HG03439 (cell line): ENCODE measurements around the gene ERCC1.

ENCODE experiments used
- ATAC-seq: cut with Tn5 transposase; IDR thresholded peaks from one replicate; pipeline ENCODE4 v1.9.1; 2021; ENCODE audit warnings: mild to moderate bottlenecking, moderate library complexity; ENCODE audit not compliant: unreplicated experiment

Gene ERCC1

DNA sequence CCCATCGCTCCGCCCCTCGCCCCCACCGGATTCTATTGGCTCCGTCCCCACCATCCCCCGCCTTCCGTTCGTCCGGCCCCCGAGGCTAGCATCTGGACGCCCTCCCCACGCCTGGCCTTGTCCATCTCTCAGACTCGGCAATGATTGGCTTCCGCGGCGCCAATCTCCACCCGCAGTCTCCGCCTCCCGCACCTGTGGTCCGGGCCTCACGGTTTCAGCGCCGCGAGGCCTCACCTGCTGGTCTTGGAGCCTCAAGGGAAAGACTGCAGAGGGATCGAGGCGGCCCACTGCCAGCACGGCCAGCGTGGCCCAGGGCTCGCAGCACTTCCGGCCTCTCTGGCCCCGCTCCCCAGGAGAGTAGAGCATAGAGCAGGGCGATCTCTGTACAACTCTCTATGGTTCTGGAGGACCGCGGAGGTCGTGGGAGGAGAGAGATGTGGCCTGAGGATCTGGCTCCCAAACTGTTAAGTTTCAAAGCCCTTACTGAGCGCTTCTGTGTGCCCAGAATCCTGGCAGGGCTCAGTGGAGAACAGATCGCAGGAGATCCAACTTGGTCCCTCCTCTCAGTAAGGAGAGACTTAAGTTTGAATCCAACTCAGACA is at the start of gene ERCC1:
ERCC1 (minus strand) TSS at position 329 of the 602 bp plus-strand sequence. CDS start 543 bp downstream, outside the sequence.
- peak; percentile 62 for ATAC-seq

DNA sequence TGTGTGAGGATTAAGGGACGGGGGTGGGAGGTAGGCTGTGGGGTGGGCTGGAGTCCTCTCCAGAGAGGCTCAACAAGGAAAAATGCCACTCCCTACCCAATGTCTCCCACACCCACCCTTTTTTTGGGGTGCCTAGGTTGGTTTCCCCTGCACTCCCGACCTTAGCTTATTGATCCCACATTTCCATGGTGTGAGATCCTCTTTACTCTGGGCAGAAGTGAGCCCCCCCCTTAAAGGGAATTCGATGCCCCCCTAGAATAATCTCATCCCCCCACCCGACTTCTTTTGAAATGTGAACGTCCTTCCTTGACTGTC is 49.6 kb upstream of the ERCC1 start:
- no peak for ATAC-seq

DNA sequence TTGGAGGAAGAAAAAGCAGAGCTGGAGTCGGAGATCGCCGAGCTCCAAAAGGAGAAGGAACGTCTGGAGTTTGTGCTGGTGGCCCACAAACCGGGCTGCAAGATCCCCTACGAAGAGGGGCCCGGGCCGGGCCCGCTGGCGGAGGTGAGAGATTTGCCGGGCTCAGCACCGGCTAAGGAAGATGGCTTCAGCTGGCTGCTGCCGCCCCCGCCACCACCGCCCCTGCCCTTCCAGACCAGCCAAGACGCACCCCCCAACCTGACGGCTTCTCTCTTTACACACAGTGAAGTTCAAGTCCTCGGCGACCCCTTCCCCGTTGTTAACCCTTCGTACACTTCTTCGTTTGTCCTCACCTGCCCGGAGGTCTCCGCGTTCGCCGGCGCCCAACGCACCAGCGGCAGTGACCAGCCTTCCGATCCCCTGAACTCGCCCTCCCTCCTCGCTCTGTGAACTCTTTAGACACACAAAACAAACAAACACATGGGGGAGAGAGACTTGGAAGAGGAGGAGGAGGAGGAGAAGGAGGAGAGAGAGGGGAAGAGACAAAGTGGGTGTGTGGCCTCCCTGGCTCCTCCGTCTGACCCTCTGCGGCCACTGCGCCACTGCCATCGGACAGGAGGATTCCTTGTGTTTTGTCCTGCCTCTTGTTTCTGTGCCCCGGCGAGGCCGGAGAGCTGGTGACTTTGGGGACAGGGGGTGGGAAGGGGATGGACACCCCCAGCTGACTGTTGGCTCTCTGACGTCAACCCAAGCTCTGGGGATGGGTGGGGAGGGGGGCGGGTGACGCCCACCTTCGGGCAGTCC is 49.0 kb upstream of the ERCC1 start:
- ATAC-seq: no peak

DNA sequence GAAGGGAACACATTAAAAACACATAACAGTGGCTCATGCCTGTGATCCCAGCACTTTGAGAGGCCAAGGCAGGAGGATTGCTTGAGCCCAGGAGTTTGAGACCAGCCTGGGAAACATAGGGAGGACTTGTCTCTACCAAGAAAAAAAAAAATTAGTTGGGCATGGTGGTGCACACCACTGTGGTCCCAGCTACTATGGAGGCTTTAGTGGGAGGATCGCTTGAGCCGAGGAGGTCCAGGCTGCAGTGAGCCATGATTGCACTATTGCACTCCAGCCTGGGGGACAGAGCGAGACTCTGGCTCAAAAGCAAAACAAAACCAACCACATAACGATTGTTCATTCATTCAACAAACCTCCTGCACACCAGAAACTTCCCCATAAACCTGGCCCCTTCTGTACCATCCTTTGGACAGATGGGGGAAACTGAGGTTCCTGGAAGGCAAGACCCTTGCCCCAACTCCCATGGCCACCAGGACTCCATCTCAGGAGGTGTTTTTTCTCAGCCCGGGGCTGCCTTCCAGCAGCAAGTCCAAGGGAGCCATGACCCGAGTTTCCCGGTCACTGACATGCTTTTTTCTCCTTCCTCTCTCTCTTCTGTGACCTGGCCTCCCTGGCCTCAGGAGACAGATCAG is 48.3 kb upstream of the ERCC1 start:
- ATAC-seq: no peak

DNA sequence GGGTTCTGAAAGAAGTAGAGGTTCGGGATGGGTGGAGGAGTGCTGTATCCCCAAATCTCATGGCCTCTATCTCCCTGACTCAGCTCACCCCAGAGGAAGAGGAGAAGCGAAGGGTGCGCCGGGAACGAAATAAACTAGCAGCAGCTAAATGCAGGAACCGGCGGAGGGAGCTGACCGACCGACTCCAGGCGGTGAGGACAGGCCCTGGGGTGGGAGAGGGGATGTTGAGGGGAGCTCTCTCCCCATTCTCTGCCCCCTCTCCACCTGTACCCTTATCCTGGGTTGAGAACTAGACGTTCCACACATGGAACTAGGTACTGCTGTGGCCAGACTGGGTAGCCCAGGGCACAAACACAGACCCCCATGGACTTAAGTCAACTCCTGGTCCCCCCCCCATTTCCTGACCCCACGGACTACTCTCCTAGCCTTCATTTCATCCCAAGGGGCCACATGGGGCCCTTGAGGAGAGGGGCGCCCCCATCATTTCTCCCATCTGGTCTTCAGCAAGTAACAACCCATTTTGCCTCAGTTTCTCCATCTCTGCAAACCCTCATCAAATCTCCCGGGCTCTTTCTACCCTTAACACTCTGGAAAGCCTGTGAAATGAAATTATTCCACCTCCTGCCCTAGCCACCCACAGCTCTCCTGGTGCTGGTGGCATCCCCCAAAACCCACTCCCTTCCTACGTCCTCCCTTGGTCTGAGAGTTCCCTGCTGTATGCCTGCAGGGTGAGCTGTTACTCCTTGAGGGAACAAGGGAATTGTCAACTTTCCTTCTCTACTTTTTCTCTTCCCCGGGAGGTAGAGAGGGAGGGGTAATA is 47.6 kb upstream of the ERCC1 start:
- no peak for ATAC-seq

DNA sequence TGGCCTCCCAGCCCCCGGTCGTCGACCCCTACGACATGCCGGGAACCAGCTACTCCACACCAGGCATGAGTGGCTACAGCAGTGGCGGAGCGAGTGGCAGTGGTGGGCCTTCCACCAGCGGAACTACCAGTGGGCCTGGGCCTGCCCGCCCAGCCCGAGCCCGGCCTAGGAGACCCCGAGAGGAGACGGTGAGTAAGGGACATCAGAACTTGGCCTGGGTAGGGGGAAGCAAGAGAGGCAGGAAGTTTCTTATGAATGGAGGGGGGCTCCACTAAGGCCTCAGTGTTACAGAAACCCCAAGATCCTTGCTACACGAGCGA is 47.0 kb upstream of the ERCC1 start:
- no peak for ATAC-seq

DNA sequence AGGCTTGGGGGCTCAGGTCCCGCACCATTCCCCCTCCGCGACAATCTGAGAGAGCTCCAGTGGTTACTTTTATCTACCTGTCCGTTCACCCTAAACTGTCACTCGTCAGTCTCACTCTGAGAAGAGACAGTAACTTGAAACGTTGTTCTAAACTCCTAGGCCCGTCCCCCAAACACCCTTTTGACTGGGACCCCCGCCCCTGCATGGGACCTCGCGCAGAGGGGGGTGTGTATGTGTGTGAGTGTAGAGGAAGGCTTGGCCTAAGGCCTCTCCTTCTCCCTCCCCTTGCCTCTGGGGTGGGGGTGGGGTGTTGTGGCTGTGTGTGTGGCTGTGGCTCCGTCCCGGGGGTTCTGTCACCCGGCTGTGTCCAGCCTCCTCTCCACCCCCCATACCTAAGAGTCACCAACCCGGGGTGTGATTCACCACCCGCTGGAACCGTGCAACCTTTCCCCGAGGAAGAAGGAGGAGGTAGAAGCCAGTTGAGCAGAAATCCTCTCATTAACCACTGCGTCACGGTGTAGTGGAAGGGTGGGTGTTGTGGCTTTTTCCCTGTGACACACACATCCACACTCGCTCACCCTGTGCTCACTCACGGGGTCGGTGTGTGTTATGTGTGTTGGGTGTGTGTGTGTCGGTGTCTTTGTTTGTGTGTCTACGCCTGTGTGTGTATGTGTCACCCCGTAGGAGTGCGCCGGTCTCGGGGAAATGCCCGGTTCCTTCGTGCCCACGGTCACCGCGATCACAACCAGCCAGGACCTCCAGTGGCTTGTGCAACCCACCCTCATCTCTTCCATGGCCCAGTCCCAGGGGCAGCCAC is 46.4 kb upstream of the ERCC1 start:
- no peak for ATAC-seq

DNA sequence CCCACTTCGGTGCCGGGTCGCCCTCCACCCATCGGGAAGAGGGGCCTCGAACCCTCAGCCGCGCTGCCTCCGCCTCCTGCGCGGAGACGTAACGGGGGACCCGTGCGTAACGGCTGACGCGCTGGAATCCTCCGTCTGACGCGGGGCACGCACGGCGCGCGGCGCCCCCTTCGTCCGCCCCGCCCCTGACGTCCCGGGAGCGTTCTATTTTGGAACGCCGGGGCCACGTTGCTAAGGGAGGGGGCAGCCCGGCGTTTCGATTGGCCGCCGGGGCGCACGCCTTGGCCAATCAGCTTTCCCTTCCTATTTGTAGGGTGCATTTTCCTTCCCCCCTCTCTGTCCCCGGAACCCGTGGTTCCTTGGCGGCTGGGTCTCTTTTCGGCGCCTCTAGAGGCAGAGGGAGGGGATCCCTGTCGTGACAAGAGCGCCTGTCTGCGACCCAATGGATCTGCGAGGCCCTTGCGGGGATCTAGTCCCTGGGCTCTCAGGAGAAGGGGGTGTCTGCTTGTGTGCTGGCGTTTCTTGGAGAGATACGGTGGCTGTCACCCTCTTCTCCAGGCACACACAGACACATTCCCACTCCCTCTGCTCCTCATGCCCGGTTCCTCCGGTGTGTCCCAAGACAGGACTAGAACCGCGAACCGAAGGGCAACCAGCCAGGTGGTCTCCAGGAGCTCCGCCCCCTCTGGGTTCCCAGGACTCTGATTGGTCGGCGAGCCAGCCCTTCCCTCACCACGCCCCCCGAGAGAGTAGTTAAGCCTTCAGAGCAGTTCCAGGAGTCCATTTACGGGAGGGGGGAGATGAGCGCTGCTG is 45.6 kb upstream of the ERCC1 start:
- ATAC-seq: peak; percentile 48

DNA sequence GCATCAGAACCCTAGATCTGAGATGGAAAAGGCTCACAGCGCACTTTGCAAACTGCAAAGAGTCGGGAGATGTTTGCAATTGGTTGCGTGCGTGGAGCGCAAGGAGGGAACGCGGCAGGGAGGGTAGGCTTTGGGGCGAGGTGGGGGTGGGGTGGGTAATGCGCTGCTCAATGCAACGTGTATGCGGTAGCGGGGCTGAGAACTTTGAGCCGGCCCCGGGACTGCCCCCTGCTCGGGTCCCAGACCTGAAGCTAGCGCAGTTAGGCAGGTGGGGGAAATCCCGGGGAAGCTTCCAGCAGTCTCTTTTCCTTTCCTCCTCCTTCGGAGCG is 45.0 kb upstream of the ERCC1 start:
- ATAC-seq: peak; percentile 32

DNA sequence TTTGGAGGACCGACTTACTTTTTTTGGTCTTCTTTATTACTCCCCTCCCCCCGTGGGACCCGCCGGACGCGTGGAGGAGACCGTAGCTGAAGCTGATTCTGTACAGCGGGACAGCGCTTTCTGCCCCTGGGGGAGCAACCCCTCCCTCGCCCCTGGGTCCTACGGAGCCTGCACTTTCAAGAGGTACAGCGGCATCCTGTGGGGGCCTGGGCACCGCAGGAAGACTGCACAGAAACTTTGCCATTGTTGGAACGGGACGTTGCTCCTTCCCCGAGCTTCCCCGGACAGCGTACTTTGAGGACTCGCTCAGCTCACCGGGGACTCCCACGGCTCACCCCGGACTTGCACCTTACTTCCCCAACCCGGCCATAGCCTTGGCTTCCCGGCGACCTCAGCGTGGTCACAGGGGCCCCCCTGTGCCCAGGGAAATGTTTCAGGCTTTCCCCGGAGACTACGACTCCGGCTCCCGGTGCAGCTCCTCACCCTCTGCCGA is 44.5 kb upstream of the ERCC1 start:
- ATAC-seq: peak; percentile 4

DNA sequence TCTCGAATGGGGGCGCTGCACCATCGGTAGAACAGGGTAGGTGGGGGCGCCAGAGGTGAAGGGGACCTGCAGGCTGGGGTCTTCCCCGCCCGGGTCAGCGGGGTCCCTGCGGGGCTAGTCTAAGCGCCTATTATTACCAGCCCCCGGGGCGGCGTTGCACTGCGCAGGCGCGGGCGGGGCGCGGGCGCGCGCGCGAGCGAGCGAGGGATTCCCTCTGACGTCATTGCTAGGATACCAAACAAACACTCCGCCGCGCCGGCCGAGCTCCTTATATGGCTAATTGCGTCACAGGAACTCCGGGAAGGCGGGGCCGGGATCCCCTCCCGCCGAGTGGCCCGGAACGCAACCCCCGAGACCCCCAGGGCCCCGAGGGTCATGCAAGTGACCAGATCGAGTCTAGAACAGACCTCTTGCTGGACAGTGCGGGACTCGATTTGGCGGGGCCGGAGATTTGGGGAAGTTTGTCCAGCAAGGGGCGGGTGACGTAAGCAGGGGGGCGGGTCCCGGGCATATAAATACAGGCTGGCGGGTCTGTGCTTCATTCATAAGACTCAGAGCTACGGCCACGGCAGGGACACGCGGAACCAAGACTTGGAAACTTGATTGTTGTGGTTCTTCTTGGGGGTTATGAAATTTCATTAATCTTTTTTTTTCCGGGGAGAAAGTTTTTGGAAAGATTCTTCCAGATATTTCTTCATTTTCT is 43.9 kb upstream of the ERCC1 start, which contains the start of gene FOSB:
FOSB (plus strand) TSS at position 541 of the 703 bp plus-strand sequence. CDS start 591 bp downstream, outside the sequence.
- ATAC-seq: peak; percentile 44

DNA sequence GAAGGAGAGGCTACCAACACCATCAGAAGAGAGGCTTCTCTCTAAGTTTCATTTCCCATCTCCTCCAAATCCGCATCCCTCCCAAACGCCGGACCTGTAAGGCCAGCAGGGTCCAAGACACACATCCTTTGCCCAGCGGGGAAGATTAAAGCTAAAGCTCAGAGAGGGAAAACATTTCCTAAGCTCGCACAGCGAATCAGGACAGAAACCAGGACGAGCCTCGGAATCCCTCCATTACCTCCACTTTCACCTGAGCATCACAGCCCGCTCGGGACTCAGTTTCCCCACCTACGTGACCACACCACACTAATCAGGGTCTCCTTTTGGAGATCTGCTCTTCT is 43.4 kb upstream of the ERCC1 start:
- no peak for ATAC-seq

DNA sequence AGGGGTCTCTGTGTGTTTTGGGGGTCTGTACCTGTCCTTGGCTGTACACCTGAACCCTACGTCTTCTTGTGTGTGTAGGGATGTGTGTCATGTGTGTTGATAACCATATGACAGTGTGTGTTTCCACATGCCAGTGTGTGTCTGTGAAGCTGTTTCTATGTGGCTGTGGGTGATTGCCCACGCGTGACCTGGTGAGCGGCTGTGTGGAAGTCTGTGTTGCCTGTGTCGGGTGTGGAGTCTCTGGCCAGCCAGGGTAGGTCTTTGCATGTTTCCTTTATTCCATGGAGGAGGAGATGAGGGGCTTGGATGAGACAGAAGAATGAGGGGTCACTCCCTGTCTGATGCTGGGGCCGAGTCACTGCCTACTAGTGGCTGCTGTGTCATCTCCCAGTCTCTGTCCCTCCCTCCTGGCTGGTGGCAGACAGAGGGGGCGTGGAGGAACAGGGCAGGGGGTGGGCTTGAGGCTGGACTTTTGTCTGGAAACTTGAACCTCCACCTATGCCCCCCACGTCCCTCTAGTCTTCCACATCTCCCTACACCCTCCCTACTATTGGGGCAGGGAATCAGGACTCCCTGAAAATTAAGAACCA is 41.2 kb upstream of the ERCC1 start:
- ATAC-seq: no peak

DNA sequence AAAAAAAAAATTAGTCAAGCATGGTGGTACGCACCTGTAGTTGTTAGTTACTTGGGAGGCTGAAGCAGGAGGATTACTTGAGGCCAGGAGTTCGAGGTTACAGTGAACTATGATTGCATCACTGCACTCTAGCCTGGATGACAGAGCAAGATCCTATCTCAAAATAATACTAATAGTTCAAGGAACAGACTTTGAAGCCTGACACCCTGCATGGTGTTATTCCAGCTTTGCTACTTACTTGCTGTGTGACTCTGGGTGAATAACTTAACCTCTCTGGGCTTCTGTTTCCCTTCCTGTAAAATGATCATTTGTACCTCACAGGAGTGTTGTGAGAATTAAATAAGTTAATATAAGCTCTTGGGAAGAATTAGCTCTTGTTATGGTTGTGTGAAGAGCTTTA is 40.6 kb upstream of the ERCC1 start:
- ATAC-seq: no peak

DNA sequence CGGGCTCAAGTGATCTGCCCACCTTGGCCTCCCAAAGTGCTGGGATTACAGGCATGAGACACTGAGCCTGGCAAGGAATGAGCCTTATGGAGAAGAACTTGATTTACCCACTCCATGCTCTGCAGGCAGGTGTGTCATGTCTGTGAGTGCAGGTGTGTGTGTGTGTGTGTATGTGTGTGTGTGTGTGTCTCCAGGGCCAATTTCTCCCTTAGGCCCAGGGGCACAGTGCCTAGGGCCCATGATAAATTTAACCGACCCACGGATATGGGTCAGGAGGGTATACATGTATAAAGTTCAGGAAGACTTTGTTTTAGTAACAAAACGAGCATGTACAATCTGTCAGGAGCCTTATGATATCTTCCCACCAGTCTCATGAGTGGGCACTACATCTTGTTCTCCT is 39.5 kb upstream of the ERCC1 start:
- ATAC-seq: no peak

DNA sequence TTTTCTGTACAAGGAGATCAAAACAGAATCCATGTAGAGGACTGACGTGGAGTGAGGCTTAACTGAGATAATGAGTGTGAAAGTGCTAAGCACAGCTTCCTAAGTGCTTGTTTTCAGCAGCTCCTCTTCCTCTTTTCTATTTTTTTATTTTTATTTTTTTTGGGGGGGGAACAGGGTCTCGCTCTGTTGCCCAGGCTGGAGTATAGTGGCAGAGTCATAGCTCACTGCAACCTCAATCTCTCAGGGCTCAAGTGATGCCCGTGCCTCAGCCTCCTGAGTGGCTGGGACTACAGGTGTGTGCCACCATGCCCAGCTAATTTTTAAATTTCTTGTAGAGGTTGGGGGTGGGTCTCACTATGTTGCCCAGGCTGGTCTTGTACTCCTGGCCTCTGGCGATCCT is 38.5 kb upstream of the ERCC1 start:
- ATAC-seq: no peak

DNA sequence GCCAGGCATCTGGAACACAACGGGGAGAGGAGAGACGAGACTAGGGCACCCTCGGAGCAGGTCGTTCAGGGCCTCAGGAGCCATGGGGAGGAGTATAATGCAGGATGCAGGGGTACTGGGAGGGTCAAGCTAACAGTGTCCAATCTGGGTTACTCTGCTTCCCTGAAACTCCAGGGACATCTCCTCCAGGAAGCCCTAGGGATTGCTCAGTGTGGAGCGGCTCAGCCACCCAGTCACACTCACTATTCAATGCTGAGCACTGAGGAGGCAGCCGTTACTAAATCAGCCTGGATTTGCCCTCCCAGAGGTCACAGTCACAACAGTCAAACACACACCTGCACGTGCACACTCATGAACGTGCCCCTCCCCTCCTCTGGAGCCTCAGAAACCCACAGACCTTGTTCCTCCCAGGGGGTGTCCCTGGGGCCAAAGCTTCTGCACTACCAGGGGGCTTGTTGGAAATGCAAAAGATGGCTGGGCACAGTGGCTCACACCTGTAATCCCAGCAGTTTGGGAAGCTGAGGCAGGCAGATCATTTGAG is 37.2 kb upstream of the ERCC1 start:
- no peak for ATAC-seq

DNA sequence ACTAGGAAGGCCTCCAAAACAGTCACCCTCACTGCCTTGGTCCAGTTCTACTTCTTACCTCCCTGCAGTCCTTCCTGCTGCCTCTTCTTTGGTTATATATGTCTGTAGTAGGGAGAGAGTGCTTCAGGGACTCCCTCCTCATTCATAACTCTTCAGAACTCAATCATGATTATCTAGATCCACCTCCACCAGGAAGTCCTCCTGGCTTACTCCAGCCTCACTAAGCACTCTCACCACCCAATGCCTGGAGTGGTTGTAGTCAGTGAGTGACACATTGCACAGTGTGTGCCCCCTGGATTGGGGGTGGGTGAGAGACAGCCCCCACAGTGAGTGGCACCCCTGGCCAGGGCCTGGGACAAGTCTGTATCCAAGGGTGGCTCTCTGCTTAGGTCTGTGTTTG is 34.1 kb upstream of the ERCC1 start:
- ATAC-seq: no peak

DNA sequence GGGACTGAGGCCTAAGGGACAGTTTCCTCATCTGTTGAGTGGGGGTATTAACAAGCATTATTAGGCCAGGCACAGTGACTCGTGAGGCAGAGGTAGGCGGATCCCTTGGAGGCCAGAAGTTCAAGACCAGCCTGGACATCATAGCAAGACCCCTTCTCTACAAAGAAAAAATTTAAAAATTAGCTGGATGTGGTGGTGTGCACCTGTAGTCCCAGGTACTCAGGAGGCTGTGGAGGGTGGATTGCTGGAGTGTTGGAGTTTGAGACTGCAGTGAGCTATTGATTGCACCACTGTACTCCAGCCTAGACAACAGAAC is 32.7 kb upstream of the ERCC1 start:
- no peak for ATAC-seq
